Effector CD4-positive, alpha-beta T cell (primary cell): ENCODE results near the gene MED27.

Source experiments
- DNase-seq: peaks from one replicate; pipeline ENCODE4 v3.0.0-alpha.2; 2020
- total RNA-seq: gene quantifications from one replicate; lab custom pipeline; 2026; lab: John Stamatoyannopoulos, UW

Gene MED27
- 15.0 reads per million, percentile 40 among the genes with 10 or more reads in this experiment for total RNA-seq

DNA sequence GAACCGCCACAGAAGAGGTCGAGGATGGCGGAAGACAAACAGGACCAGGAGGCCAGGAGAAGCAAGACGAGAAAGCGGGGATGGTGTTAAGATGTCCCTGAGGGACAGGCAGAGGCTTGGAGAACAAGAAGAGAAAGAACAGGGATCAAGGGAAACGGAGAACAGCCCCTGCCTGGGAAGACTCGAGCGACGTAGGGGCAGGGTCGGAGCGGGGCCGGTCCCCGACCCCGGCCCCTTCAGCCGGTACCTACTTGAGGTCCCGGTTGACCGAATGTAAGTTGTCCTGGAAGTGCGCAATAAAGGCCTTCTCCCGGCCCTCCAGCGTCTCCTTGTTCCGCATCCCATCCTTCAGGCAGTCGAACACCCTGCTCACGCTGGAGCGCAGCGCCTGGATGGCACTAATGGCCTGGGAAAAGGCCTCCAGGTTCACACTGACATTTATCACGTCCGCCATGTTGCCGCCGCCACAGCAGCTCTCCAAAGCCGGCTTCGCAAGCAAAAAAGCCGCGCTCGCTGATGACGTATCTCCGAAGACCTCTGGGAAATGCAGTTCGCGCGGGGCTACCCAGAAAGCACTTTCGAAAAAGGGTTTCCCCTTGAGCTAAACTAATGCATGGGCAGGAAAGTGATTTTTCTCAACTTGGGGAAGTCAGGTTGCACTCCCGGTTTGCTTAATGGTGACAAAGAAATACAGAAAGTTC is at the start of gene MED27:
Gene MED27, minus strand, starts transcription at position 477 of the 701 bp plus-strand sequence. Its CDS starts 23 bp downstream, at position 454.
- DNase-seq: peak; percentile 91

DNA sequence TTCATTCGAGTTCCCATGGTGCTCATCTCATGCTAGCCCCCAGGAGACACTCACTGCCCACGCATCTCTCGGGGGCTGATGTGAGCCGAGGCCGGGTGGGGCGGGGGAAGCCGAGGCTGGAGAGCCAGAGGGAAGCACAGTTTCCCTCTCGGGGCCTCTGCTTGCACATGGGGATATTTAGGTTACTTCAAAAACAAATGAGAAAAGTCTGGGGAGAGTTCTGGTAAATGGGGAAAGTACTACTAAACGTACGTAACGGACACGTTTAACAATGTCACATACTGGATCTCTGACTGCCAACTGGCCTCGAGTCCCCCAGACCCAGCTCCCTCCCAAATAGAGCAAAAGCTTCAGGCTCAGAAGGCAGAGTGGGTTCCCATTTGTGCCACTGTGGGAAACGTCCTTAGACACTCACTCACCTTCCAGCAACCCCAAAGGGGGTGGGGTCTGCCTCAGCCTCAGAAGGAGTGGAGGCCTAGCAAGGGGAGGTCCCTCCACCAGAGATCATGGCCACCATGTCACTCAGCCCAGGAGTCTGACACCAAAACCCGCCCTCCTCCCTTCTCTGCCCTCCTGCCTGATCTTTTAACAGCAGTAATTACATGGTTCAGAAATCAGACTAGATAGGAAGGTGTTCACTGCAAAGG is 48.3 kb upstream of the MED27 start:
- DNase-seq: no peak

GRCh38 chr9:132126680-132127236 is 47.1 kb upstream of the MED27 start:
- DNase-seq: no peak

- no peak for DNase-seq
Measured at GRCh38 chr9:132125944-132126679, 46.4 kb upstream of the MED27 start.

DNA sequence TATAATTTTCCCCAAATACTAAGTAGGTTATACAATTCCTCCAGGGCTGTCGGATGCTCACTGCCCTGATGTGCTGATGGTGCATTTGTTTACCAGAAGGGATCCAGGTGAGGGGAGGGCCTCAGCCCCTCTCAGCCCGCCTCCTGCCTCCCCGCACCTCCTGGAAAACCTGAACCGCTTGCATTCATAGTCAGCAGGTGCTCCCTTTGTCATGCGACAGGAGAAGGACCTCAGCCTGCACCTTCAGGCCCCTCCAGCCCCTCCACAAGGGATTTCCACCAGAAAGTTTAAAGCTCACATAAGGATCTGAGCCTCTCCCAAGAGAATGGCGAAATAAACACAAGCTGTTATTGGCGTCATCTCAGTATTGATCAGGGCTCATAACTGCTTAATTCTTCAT is 45.7 kb upstream of the MED27 start:
- no peak for DNase-seq

DNA sequence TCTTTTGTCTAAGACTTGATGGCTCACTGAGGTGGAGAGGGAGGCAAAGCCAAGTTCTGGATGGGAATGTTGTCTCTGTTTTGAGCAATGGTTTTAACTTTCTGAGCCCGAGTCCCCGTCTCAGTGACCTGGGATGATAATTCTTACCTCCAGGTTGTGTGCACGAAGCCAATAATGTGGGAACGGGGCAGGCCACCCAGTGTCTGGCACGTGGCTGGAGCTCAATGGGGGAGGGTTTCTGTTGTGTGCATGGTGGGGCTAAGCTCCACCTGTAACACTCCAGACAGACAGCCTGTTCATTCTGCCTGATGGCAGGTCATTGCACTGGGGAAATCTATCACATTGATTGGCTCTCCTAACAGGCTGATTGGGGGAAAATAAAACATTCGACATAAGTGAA is 45.1 kb upstream of the MED27 start:
- DNase-seq: no peak

- DNase-seq: no peak
Measured at GRCh38 chr9:132121021-132121420, 41.4 kb upstream of the MED27 start.

- no peak for DNase-seq
Measured at GRCh38 chr9:132117694-132118093, 38.0 kb upstream of the MED27 start.

DNA sequence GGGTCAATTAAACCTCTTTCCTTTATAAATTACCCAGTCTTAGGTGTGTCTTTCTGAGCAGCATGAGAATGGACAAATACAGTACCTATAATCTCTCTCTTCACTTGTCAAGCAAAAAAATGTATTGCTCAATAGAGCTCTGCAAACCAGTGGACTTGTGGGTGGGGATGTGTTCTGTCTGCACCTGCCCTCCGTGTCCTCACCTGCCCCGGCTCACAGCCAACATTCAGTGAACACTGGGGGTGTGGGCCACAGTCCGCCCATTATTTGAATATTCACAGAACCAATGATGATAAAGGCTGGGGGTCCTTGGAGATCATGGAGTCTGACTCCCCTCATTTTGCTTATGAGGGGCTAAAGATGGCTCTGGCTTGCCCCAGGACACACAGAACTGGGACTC is 36.9 kb upstream of the MED27 start:
- no peak for DNase-seq

DNA sequence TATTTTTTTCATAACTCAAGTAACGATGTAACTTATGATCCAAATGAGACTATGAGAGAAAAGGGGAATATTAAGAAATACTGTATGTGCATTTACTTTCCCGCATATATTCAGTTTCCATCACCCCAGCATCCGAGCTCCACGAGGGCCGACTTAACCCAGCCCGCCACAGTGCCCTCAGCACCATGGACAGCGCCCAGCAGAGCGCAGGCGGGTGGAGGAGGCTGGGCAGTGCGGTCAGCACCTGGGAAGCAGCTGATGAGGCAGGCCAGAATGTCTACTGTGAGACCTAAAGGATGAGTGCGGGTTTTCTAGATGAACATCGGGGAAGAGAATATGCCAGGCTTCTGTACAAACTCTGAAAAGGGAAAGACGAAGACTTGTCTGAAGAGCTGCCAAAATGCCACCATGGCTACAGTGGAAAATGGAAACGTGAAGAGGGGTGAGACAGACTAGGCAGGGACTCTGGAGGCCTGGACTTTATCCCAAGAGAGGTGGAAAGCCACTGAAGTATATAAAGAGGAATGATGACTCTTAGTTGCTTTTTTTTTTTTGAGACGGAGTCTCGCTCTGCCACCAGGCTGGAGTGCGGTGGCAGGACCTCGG is 34.5 kb upstream of the MED27 start:
- DNase-seq: peak; percentile 9

DNA sequence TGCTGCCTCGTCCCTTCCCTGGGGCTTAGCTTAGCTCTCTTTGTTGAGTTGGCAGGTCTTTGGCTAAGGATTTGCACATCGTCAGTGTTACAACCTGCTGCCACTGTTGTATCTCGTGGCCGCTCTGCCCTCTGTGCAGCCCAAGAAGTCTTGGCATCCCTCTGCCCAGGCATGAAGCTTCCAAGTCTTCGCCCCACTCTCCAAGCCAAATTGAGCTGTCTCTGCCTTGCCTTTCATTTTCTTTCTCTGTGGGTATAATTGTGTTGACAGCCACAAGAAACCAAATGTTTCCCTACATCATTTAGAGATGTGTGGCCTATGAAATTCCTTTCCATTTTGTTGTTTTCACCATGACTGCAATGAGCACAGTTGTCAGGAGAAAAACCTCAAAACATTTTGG is 29.6 kb upstream of the MED27 start:
- no peak for DNase-seq

GRCh38 chr9:132108728-132109127 is 29.1 kb upstream of the MED27 start:
- no peak for DNase-seq

- DNase-seq: no peak
Measured at GRCh38 chr9:132099741-132100407, 20.2 kb upstream of the MED27 start.

DNA sequence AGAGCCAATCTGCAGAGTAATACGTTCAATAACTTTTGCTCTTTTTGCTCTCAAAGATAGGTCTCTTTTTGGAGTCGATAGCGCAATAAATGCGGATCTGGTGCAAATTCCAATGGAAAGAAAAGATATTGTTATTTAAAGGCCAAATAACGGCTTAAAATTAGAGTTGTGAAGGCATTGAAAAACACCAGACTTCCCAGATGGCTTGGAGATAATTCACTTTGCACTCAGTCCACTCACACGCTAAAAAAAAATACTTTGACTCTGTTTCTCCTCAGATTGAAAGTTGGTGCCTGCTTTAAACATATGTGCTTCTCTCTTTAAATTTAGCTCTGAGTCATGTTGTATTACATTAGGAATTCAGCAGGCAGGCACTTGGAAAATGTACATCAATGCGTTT is 19.5 kb upstream of the MED27 start:
- DNase-seq: no peak

GRCh38 chr9:132094314-132094791 is 14.7 kb upstream of the MED27 start:
- no peak for DNase-seq

GRCh38 chr9:132090771-132091170 is 11.1 kb upstream of the MED27 start:
- DNase-seq: no peak

DNA sequence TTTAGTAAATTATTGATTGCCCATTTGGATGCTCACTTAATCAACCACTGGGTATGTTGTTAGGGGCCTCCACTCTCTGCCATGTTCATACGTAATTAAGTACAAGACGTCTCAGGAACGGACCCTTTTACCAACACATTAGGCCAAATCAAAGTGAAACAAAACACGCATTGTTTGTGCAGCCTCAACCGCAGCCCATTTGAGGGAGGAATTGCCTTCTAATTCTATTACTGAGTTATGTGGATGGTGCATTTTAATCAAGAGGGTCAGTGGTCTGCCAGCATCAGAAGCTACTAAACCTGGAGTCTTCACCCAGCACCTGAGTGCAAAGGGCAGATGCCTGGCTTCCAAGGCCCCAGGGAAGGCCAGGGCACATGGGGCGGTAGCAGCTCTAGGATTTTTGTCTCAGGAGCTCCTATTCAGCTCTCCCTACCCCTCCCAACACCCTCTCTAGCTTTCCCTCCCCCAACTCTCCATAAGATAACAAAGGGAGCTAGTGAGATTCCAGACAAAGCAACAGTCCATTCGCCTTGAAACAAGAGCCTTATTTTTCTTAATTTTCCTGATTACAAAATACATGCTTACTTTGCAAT is 7.9 kb upstream of the MED27 start:
- DNase-seq: no peak

GRCh38 chr9:132082188-132082587 is 2.5 kb upstream of the MED27 start:
- DNase-seq: no peak

DNA sequence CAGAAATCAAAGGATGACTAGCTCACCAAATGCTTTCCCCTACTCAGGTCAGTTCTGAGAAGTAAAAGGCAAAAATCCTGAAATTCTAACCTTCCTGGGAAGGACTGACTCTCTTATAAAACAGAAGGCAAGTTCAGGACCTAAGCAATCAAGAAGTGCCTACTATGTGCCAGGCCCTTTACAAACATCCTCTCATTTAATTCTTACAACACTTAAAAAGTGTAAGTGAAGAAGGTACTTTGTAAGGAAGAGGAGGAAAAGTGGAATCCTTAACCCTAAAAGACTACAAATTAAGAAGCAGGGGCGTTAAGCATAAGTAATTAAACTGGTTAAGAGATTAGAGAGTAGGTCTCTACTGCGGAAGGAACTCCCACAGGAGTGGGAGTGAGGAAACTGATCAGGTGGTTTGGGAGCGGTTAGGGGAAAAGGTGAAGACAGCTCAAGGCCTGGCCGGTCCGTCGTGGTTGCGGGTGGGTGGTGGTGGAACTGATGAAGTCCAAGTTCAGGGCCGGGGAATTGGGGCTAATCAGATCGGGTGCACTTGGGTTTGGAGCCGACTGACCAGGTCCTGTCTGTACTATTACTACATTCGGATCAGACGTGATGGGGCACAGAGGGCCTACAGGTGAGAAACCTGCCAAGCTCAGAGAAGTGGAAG is 839 bp downstream of the MED27 start:
- DNase-seq: no peak

GRCh38 chr9:132077881-132078698 is 1.6 kb downstream of the MED27 start:
- no peak for DNase-seq
